Fibroblast of lung (primary cell): ENCODE results near the gene MAPKAPK3.

ENCODE experiments used
- CTCF ChIP-seq, 2 donors: IDR thresholded peaks in 1 of 2; conservative IDR thresholded peaks in 1 of 2; 1 replicate in 1 of 2; 2 replicates in 1 of 2; pipeline ENCODE4 v1.5.1; 2011 to 2012; ENCODE audit warnings: low read length in 2 of 2, control low read depth in 1 of 2, inconsistent platforms in 1 of 2, low read depth in 1 of 2, mild to moderate bottlenecking in 1 of 2
- EZH2 ChIP-seq: IDR thresholded peaks from 2 replicates; pipeline ENCODE4 v1.5.1; 2012; ENCODE audit warnings: low read length, control low read depth, mild to moderate bottlenecking; ENCODE audit errors: missing control alignments

- TF ChIP-seq CTCF (conservative IDR thresholded peaks at IDR 0.05 in 1 of 2, IDR thresholded peaks at IDR 0.05 in 1 of 2; ENCODE audit: low read depth in 1 of 2, low read length in 2 of 2) (no peak), EZH2 (no peak)
Observed at GRCh38 chr3:50604628-50605588, 12.0 kb upstream of the MAPKAPK3 start.
